Stimulated activated CD4-positive, alpha-beta T cell treated with anti-CD3 and anti-CD28 coated beads, Interleukin-4, amount 100 ng/mL, for 1 hour (primary cell): ENCODE measurements around the gene RNGTT.
"Not testable (repeated sequence)": the region's sequence is repeated elsewhere in the genome, so short reads cannot be mapped to it uniquely, and the experiment has no call there.

Experiments used
- DNase-seq: peaks from one replicate; pipeline ENCODE4 v3.0.0-alpha.2; 2020

Gene RNGTT

DNA sequence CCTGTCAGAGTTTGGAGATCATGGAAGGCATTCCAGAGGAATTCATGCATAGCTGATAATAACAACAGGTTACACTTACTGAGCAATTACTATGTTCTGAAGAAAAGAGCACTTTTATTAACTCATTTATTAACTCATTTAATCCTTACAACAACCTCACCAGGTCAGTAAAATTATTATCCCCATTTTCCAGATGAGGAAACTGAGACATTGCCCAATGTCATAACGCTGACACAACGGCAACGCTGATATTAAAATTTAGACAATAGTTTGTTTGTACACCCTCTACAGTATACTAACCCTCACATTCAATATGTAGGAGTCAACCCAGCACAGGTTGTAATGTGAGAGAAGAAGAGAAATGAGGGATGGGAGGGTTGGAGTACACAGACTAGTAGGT lies 105.0 kb downstream of the RNGTT start:
- no peak for DNase-seq

- no peak for DNase-seq
Observed at GRCh38 chr6:88856566-88856965, 106.9 kb downstream of the RNGTT start.

- DNase-seq = no peak
Observed at GRCh38 chr6:88855541-88856147, 107.8 kb downstream of the RNGTT start.

GRCh38 chr6:88852775-88853174 lies 110.6 kb downstream of the RNGTT start:
- no peak for DNase-seq

- DNase-seq = no peak
Observed at GRCh38 chr6:88852000-88852399, 111.4 kb downstream of the RNGTT start.

GRCh38 chr6:88848870-88849269 lies 114.5 kb downstream of the RNGTT start:
- DNase-seq = no peak

- no peak for DNase-seq
Observed at GRCh38 chr6:88843040-88843439, 120.4 kb downstream of the RNGTT start.

DNA sequence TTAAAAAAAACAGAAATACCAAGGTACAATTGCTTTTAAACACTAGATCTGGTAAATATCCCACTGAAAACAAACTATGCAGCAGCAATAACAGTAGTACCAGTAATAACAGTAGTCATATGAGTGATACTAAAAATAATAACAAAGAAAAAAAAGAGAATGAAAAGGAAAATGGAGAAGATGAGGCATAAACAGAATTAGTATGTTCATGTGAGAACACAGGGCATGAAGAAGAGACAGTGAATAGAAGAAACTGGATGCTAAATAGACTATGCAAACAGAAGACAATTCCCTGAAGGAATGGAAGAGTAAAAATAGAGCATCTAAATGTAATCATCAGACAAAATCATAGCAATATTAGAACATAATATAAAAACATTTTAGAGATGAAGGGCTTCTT lies 121.1 kb downstream of the RNGTT start:
- DNase-seq = no peak

DNA sequence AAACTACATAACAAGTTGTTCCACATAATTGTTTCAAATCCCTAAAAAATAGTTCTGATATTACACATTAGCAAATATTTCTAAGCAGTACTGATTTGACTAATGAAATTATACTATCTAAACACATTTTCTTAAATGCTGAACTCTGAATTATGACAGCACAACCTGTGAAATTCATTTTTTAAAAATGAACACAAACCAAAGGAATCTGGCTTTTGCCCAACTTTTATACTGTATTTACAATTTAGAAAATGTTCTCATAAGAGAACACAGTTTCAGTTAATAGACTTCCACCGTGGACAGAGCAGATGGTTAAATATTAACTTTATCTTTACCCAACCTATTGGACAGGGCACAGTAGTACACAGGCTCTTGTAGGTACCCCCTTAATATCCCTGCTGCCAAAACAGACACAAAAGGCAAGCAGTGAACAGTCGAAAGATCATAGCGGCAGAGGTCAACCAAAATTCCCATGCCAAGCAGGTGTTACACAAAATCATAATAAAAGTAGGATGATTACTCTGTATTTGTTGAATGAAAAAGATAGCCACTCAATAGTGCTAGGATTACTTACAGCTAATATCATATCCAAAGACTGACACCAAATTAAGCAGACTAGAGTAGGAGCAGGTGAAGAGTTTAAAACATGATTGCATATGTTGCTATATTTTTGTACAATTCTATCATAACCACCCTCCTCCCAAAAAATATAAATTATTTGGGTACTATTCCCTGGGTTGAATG lies 122.5 kb downstream of the RNGTT start:
- no peak for DNase-seq

DNA sequence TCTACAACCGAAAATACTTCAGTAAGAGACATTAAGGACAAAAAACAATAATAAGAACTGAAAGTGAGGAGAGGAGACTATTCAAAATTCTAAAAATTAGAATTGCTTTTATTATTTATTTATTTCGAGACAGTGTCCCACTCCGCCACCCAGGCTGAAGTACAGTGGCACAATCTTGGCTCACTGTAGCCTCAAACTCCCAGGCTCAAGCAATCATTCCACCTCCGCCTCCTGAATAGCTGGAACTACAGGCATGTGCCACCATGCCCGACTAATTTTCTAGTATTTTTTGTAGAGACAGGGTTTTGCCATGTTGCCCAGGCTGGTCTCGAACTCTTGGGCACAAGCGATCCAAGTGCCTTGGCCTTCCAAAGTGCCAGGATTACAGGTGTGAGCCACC lies 123.1 kb downstream of the RNGTT start:
- DNase-seq = no peak

- DNase-seq = no peak
Observed at GRCh38 chr6:88839280-88839679, 124.1 kb downstream of the RNGTT start.

GRCh38 chr6:88835210-88835609 lies 128.2 kb downstream of the RNGTT start:
- no peak for DNase-seq

GRCh38 chr6:88833071-88833470 lies 130.3 kb downstream of the RNGTT start:
- DNase-seq = not testable (repeated sequence)

DNA sequence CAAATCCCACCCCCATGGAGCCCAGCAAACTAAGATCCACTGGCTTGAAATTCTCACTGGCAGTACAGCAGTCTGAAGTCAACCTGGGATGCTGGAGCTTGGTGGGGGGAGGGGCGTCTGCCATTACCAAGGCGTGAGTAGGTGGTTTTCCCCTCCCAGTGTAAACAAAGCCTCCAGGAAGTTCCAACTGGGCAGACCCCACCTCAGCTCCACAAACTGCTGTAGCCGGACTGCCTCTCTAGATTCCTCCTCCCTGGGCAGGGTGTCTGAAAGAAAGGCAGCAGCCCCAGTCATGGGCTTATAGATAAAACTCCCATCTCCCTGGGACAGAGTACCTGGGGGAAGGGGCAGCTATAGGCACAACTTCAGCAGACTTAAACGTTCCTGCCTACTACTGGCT lies 135.8 kb downstream of the RNGTT start:
- DNase-seq = not testable (repeated sequence)

GRCh38 chr6:88825856-88826255 lies 137.6 kb downstream of the RNGTT start:
- DNase-seq = no peak

DNA sequence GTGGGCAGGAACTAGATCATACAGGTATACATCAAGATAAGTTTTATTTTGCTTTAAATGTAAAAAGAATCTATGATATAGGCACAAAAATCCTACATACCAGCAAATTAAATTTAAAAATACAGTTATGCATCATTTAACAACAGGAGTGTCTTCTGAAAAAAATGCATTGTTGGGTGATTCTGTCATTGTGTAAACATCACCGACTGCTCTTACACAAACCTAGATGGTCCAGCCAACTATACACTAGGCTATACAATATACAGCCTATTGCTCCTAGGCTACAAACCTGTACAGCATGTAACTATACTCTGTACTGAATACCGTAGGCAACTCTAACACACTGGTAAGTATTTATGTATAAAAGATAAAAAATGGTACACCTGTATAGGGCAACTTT lies 139.4 kb downstream of the RNGTT start:
- DNase-seq = no peak

GRCh38 chr6:88815491-88815890 lies 147.9 kb downstream of the RNGTT start:
- DNase-seq = no peak

DNA sequence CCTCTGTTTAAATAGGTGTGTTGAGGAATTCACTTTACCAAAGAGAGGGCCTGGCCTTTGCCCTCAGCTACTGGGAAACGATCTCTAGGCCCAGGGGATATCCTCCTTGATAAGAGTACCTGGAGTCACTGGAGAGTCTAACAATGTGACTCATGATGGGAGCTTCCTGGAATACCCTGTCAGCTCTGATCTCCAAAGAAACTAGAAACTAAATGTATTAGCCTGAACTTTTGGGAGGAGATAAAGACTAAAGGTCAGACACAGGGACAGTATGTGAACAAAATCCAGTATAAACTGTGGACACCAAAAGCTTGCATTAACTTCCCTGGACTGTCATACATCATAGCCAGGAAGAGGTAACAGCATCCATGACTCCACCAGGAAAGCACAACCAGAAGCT lies 148.5 kb downstream of the RNGTT start:
- DNase-seq = no peak

GRCh38 chr6:88813045-88813444 lies 150.4 kb downstream of the RNGTT start:
- DNase-seq = no peak

DNA sequence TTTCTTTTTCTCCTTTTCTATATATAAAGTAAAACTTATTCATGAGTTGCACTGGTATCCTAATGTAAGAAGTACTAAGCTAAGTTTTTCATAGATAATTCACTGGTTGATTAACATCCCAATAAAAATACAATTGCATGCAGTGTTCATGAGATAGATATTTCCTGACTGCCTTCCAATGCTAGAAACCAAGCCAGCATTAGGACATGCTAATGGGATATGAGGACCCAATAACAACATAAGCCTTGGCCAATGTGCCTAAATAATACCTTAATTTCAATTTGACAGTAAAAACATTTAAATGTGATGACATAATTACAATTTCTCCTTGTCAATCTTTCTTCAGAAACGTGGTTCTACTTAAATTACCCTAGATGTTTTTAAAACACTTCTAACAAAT lies 152.7 kb downstream of the RNGTT start:
- DNase-seq = no peak

DNA sequence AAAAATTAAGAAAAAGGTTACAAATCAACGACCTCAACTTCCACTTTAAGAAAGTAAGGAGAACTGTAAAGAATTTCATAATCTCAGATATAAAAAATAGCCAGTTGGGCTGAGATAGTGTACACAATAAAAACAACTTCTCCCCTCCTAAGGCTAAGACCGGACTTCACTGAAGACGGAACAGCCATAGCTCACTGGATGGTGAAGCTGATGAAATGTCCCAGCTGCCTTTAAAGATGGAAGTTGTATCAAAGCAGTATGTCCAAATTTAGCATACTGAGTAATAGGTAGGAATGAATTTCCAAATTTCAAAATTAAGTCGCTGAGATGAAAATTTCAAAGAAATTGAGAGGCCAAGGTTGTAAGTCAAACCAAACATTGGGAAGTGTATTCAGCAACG lies 153.3 kb downstream of the RNGTT start:
- no peak for DNase-seq

DNA sequence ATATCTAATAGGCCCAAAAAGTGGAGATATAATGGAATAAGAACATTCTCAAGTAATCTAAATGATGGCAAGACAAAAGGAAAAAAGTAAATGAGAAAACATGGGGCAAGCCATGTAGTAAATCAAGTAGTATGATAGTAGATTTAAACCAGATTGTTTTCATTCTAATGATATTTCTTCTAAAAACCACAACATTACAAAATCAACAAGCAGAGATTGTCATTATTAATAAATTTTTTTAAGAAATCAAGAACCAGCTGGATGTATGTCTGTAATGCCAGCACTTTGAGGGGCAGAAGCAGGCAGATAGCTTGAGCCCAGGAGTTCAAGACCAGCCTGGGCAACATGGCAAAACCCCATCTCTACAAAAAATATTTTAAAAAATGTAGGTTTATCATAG lies 155.0 kb downstream of the RNGTT start:
- DNase-seq = no peak

GRCh38 chr6:88807622-88808021 lies 155.8 kb downstream of the RNGTT start:
- no peak for DNase-seq

- DNase-seq = no peak
Observed at GRCh38 chr6:88806728-88807127, 156.7 kb downstream of the RNGTT start.

- no peak for DNase-seq
Observed at GRCh38 chr6:88804701-88805100, 158.7 kb downstream of the RNGTT start.
